GM12872 (cell line): ENCODE data around the gene ZSWIM6.

ENCODE experiments used
- TF ChIP-seq, protein P1 (sequence below): IDR thresholded peaks from 3 replicates; pipeline ENCODE4 v1.5.1; 2011; ENCODE audit warnings: low read depth, mild to moderate bottlenecking, low read length, moderate library complexity; ENCODE audit not compliant: insufficient read depth

The ZSWIM6 gene

GRCh38 chr5:61405511-61406295, 73.6 kb downstream of the ZSWIM6 start:
- TF ChIP-seq, protein P1, sequence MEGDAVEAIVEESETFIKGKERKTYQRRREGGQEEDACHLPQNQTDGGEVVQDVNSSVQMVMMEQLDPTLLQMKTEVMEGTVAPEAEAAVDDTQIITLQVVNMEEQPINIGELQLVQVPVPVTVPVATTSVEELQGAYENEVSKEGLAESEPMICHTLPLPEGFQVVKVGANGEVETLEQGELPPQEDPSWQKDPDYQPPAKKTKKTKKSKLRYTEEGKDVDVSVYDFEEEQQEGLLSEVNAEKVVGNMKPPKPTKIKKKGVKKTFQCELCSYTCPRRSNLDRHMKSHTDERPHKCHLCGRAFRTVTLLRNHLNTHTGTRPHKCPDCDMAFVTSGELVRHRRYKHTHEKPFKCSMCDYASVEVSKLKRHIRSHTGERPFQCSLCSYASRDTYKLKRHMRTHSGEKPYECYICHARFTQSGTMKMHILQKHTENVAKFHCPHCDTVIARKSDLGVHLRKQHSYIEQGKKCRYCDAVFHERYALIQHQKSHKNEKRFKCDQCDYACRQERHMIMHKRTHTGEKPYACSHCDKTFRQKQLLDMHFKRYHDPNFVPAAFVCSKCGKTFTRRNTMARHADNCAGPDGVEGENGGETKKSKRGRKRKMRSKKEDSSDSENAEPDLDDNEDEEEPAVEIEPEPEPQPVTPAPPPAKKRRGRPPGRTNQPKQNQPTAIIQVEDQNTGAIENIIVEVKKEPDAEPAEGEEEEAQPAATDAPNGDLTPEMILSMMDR: no peak

DNA sequence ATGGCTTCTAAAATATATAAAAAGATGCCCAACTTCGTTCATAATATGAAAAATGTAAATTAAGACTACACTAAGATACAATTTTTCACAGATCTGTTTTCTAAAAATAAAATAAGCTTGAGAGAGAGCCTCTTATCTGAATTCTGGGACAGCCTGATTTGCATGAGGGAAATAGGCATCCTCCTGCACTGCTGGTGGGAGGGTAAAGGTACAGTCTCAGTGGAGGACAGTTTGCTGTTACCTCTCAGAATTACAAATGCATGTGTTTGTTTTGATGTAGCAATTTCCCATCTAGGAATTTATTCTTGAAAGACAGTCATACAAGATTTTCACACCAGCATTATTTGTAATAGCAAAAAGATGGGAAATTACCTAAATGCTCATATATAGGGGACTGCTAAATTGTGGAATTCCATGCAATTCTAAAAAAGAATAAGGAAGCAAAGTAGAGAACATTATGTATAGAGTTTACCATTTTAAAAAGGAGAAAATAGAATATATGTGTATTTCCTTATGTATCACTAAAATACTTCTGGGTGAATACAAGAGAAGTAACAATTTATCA, 75.7 kb downstream of the ZSWIM6 start:
- TF ChIP-seq, protein P1: no peak

GRCh38 chr5:61408476-61409168, 76.6 kb downstream of the ZSWIM6 start:
- TF ChIP-seq, protein P1: no peak

- TF ChIP-seq, protein P1: no peak
Observed at GRCh38 chr5:61409568-61409967, 77.5 kb downstream of the ZSWIM6 start.

- TF ChIP-seq, protein P1: no peak
Observed at GRCh38 chr5:61410811-61411210, 78.8 kb downstream of the ZSWIM6 start.

- TF ChIP-seq, protein P1: no peak
Observed at GRCh38 chr5:61412361-61412760, 80.3 kb downstream of the ZSWIM6 start.

GRCh38 chr5:61414806-61415205, 82.7 kb downstream of the ZSWIM6 start:
- TF ChIP-seq, protein P1: no peak
